GM21737 (cell line): ENCODE measurements around the gene SLC16A6.
"Not testable (repeated sequence)": the region's sequence is repeated elsewhere in the genome, so short reads cannot be mapped to it uniquely, and the experiment has no call there.

Source experiments
- ATAC-seq: cut with Tn5 transposase; IDR thresholded peaks from one replicate; pipeline ENCODE4 v1.9.1; 2021; ENCODE audit warnings: mild to moderate bottlenecking, moderate library complexity; ENCODE audit not compliant: unreplicated experiment

SLC16A6 gene

DNA sequence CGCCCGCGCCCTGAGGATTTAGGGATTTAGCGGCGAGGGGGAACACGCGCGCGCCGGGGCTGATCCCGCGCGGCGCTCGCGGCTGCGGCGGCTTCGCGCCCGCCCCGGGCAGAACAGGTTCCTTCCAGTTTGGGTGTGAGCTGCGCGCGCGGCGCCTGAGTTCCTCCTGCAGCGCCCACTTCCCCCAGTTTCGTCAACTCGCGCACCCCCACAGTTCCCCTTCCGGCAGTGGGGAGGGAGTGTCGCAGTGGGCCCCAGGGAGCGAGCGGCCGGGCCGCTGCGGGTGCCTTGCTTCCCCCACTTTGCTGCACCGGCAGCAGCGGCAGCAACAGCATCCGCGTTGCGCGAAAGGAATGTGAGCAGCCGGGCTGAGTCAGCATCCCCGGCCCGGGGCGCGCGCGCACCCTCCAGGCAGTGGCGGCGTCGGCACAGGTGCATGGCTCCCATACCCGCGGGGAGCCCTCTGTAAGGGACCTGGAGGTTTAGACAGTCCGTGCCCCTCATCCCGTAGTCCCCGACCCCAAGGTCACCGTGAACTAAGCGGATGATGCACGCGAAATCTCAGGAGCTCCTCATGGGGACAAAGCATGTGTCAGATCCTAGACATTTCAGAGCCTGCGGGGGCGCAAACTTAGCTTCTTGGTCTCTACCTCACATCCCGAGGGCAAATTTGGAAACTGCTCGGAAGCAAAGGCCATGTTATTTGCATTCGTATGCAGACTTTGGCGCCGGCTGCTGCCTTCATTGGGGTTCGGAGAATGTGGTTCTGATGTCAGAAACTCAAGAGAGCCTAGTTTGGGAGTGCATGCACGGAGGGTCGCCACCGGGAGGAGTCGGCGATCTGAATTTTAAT, 1.1 kb upstream of the SLC16A6 start:
- peak; percentile 50 for ATAC-seq

DNA sequence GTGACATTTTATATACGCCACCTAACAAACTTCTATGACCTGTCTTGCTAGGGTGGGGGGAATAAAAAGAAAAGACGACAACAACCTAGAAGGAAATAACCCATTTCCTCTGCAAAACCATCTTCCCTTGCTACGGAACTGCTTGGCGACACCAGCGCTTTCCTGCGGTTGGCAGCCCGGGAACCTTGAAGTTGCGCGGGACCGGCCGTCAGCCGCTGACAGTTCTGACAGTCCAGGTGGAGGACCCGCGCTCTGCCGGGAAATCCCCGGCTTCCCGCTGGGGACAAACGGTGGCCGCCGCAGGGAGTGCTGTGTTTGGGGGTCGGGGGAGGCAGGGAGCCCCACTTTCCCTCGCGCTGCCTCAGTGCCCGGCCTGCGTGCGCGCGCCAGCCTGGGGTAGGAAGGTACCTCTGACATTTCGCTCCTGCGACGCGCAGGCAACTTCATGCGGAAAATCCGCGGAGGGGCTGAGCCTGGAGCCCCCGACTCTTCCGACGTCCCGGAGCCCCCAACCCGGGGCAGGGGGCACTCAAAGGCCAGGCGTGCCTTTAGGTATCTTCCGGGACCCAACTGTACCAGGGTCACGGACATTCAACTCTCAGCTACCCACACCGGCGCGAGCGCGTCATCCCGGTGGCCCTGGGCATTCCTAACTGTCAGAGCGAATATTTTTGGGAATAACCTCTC, 516 bp downstream of the SLC16A6 start:
- ATAC-seq, result no peak

DNA sequence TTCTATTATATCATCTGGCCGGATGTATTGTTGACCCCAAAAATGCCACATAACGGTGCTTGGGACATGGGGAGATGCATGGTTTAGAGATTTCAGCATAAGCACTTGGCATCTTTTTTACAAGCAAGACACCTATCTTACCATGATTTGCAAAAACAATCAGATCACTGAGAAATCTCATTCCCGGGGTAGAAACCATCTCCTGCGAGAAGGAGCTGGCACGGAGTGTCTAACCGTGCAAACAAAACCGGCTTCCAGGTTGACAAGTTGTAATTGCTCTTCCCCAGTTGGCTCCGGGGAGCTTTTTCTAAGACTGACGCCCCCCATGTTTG, 1.0 kb downstream of the SLC16A6 start:
- ATAC-seq, result no peak

DNA sequence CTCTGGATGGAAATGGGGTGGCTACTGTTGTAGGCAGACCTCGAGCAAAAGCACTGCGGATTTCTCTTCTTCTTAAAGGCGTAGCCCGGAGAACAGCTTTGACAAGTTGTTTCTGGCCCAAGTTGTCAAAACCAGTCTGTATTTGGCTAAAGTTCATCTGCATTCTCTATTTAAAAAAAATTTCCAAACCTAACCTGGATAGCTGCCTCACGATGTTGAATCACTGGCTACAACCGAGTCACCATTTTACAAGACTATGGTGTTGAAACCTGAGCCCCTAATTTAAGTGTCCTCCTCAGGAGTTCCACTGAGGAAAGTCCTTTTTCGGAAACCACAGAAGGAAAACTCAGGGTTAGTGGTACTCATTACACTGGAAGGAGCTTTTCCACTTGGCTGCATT, 1.5 kb downstream of the SLC16A6 start:
- no peak for ATAC-seq

DNA sequence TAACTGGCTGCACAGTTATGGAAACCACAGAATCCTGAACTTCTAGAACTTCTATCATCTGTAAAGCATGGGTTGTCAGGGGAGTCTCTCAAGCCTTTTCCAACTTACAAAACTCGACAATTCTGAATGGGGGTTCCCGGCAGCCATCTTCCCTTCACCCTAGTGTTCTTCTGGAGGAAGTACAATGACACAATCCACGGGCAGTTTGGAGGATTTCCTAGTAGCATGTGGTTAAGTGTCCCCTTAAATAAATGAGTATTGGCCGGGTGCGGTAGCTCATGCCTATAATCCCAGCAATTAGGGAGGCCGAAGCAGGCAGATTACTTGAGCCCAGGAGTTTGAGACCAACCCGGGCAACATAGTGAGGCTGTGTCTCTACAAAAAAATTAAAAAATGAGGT, 2.1 kb downstream of the SLC16A6 start:
- no peak for ATAC-seq

DNA sequence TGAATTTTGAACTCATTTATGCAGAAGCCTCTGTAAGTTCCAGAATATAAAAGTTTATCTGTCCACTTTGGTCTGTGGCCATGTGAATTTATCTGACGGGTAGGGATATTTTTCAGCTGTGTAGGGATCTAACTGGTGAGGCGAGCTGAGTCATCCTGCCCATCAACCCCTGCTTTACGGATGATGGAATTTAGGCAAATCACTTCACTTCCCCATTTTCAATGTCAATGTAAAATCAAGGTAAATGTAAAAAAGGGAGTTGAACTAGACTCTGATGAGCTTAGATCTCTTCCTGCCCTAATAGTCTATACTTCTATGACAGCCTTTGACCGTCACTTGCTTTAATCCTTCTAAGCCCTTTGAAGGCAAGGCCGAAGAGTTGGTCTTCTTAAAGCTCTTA, 2.6 kb downstream of the SLC16A6 start:
- ATAC-seq, result no peak

DNA sequence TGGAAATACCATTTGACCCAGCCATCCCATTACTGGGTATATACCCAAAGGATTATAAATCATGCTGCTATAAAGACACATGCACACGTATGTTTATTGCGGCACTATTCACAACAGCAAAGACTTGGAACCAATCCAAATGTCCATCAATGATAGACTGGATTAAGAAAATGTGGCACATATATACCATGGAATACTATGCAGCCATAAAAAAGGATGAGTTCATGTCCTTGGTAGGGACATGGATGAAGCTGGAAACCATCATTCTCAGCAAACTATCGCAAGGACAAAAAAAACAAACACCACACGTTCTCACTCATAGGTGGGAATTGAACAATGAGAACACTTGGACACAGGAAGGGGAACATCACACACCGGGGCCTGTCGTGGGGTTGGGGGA, 9.0 kb downstream of the SLC16A6 start:
- not testable (repeated sequence) for ATAC-seq

DNA sequence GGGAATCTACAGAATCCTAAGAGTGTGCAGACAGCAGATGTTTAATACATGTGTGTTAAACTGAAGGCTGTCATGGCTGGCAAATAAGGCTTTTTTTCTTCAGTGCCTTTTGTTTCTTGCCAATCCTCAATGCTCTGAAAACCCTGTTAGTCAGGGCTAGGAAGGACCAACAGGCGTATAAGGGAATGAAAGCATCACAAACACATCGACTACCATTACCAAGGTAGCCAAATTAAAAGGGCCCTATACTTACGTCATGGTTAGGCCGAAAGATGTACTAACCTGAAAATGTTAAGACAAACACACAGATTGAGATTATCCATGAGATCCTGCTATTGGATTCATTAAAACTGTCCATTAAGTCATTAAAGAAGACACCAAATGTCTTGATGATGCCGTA, 13.1 kb downstream of the SLC16A6 start:
- ATAC-seq, result no peak

DNA sequence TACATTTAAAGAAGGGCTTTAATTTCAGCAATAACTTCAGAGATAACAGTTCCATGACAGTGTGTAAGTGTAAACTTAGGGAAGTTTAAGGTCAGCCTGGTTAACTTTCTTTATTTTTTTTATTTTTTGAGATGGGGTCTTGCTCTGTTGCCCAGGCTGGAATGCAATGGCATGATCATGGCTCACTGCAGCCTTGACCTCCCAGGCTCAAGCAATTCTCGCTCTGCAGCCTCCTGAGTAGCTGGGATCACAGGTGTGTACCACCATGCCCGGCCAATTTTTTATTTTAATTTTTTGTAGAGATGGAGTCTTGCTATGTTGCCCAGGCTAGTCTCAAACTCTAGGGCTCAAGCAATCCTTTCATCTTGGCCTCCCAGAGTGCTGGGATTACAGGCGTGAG, 14.6 kb downstream of the SLC16A6 start:
- ATAC-seq, result not testable (repeated sequence)

DNA sequence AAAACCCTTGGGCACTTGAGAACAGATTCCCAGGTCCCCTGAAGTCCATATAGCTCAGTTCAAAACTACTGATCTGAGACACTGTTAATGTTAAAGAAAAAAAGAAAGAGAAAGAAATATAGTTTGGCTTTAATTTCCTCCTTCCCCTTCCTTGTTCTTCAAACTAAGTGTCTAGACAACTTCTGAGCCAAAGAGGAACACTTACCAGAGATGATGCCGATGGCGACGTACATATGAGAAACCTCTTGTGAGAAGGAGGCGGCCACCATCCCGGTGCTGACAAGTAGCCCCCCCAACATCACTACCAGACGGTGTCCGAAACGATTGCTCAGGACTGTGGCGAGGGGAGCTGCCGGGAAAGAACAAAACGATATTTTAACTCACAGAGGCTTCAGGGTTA, 17.2 kb downstream of the SLC16A6 start:
- no peak for ATAC-seq

DNA sequence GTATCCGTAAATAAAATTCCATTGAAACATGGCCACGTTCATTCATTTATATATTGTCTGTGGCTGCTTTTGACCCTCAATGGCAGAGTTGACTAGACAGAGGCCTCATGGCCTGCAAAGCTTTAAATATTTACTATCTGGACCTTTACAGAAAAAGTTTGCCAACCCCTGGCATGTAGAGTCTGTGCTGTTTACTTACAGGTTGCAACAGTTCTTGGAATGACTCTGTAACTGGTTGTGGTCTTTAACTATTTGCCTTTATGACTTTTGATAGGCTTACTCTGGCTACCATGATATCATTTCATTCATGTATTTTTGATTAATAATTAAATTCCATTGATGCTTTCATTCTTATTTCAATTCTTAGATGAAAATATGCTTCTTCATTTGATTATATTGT, 25.1 kb downstream of the SLC16A6 start:
- ATAC-seq, result not testable (repeated sequence)

DNA sequence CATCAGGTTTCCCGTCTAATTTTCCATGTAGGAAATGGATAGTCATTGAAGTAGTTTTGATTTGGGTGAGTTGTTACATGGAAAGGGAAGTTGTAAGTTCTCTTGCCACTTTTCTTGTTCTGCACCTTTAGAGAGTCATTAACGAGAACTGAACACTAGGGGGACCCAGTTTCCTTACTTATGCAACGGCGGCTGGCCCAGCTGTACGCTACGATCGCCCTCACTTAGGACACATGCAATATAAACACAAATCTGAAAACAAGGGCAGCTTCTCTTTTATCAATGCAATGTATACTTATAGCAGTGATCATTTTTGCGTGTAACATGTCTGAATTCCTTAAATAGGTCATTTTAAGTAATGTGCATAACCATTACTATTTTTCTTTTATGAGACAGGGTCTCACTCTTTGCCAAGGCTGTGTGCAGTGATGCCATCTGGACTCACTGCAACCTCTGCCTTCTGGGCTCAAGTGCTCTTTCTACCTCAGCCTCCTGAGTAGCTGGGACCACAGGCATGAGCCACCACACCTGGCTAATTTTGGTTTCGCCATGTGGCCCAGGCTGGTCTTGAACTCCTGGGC, 27.7 kb downstream of the SLC16A6 start:
- peak; percentile 32 for ATAC-seq

DNA sequence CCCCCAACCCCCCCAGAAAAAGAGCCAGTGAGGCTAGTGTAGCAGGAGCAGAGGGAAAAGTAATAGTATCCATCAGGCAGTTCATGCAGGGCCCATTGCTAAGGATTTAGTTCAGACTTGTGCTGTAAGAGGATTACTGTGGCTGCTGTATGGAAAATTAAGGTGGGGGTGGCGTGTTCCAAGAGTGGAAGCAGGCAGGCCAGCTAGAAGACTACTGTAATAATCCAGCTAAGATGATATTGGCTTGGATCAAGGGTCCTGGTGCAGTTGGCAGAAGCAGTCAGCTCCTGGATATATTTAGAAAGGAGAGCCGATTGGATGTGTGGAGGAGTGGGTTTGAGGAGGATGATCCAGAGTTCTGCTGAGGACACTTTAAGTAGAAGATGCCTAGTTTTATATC, 28.5 kb downstream of the SLC16A6 start:
- ATAC-seq, result not testable (repeated sequence)

DNA sequence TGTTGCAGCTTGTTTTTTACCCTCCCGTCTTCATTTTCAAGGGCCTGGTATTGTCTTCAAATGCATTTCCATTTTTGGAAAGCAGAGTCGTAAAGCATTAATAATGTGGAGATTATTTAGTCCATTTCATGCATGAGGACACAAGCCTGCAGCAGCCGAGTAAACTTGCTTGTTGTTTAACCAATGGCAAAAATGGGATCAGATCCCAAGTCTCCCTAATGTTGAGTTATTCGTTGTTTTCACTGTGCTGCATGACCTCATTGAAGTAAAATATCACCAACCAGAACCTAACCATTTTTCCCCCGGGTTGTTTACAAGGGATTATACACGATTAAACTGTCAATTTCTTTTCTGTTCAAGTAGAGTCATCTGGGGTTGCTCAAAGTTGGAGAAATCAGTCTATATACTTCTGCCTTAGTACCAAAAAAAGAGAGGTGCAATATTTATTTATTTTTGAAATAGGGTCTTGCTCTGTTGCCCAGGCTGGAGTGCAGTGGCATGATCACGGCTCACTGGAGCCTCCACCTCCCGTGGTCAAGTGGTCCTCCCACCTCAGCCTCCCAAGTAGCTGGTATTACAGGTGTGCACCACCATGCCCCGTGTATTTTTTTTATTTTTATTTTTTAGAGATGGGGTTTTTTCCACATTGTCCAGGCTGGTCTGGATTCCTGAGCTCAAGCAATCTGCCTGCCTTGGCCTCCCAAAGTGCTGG, 30.7 kb downstream of the SLC16A6 start:
- ATAC-seq, result no peak

DNA sequence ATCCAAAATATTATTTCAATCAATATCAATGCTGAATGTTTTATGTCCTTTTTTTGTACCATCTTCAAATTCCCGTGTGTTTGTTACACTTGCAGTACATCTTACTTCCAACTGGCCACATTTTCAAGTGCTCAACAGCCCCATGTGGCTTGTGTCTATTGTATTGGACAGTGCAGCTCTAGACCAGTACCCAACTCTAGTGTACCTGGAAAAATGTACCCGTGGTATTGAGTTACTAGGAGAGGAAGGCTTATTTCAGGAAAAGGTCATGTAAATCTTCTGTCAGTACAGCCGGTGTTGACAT, 31.3 kb downstream of the SLC16A6 start:
- ATAC-seq, result not testable (repeated sequence)

DNA sequence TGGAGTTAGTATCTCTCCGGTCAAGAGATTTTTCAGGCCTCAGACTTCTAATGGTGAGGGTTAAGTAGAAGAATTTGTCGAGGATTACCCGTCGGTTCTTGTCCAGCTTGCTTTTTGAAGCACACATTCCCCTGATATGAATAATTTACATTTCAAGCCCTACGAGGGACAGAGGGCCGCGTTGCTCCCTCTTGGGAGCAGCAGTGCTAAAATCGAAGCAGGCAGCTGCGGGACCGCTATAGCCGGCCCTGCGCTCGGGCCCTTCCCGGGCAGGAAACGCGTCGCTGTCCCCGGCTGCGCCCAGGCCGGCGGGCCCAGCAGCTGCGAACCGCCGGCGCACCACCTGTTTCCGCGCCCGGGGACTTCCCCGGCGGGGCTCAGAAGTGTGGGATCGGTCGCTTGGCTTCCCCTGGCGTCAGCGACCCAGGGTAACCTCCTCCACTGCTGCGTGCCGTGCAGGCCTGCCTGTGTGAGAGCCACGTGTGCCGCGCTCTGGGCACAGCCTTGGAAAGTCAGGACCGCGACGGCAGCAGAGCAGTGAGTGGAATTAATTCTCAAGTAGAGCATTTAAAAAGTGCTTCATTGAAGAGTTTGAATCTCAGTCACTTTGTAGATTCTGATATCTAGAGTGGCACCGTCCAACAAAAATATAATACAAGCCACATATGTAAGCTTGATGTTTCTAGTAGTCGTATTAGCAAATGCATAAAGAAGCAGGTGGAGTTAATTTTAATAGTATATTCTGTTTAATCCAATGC, 31.9 kb downstream of the SLC16A6 start:
- ATAC-seq, result peak; percentile 91

DNA sequence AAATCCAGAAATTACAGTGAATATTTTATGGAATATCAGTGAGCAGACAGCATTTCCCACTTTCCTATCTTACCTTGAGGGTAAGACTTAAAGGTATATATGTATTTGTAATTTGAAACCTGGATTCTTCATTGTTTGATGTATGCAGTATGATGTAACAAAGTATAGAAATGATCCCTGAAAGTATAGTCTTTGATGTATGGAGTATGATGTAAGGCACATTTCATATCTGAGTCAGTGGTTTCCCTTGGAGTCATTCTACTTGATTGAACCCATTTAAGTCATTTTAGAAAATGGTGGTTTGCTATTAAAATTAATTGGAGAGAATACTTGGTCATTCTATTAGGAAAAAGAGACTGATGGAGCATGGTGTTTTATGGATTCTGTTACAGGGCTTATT, 33.0 kb downstream of the SLC16A6 start:
- ATAC-seq, result no peak

DNA sequence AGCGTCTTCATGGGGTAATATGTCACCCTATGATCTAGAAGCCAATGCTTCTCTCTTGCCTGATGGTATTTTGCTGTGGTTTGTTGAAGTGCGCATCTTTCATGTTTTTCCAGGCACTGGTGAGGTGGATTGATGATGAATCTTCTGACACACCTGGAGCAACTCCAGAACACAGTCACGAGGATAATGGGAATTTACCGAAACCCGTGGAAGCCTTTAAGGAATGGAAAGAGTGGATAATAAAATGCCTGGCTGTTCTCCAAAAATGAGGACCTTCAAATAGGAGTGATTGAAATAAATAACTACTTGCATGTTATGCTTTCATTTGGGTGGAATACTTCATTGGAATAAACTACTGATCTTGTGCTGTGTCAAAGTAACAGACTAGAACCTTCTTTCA, 34.2 kb downstream of the SLC16A6 start:
- ATAC-seq, result not testable (repeated sequence)

DNA sequence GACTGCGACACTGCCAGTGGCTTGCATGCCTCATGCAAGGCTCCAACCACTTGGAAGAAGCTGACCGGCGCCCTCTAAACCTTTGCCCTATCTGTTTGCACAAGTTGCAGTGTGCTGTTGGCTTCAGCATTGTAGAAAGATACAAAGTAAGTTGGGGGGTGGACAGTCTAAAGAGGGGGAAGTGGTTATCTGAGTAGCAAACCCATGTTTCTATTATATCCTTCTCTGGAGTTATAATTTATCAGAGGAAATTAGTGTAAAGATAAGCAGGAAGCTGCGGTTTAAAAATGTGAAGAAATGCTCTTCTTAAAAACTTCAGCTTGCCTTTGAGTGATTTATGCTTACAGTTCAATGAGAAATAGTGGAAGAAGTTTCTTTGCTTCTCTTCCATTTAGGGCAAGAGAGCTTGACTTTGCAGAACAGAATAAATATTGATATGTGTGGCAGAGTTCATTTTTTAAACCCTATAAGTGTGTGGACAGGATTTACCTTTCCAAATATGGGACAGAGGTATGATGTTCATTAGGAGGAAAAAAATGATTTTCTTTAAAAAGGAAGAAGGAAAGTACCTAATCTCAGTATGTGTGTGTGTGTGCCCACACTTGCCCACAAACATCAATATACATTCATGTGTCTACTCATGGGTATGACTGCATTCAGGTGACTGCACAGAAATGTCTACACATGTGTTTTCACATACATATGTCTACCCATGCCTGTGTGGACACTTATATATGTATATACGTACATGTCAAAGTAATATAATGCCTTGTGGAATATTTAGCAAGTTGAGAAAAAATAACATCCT, 35.0 kb downstream of the SLC16A6 start:
- ATAC-seq, result no peak

DNA sequence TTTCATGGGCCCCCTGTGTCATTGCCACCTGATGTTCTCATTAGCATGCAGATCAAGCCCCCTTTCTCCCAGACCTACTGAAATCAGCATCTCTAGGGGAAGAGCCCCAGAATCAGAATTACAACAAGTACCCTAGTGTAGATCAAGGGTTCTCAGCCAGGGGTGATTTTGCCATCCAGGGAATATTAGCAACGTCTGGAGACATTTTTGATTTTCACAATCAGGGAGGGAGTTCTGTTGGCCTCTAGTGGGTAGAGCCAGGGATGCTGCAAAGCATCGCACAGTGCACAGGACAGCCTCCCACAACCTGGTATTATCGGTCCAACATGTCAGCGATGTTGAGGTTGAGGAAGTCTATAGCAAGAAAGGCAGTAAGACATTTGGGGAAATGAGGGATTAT, 35.8 kb downstream of the SLC16A6 start:
- no peak for ATAC-seq
